GM21723 (cell line): ENCODE measurements around the gene GSC.
"Not testable (repeated sequence)": the region's sequence is repeated elsewhere in the genome, so short reads cannot be mapped to it uniquely, and the experiment has no call there.

Experiments used
- ATAC-seq: cut with Tn5 transposase; IDR thresholded peaks from one replicate; pipeline ENCODE4 v1.9.1; 2021; ENCODE audit warnings: mild to moderate bottlenecking, moderate library complexity; ENCODE audit not compliant: unreplicated experiment

The GSC gene

DNA sequence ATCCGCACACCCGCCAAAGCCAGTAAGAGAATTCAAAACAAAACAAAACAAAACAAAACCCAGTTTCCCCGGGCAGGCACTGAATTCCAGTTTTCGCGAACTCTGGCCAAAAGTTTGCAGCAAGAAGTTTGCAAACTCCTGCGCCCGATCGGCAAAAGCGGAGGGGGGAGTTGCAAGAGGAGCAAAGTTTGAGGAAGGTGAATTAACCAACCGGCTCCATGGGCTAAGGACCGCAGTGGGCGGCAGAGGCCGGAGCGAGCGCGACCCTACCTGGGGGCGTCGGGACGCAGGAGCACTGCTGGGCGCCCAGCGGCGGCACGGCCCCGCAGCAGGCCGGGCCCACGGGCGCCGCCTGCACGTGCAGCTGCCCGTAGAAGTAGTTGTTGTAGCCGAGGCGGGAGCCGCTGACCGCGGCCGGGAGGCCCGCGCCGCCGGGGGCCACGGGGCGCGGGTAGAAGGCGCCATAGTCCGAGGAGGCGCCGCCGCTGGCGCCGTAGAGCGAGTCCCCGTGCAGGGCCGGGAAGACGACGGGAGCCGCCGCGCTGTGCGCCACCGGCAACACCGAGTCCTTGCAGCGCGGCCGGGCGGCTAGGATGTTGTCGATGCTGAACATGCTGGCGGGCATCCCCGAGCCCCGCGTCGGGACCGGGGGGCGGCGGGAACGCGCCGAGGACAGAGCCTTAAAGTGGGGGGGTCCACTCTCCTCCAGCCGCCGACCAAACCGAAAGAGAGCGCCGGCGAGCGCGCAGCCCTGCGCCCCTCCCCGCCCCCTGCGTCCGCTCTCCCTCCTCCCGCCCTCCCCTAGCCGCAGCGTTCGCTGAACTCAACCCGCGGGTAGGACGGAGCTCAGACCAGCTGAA, at the start of gene GSC:
Gene GSC (minus strand): TSS at position 723 of the 860 bp plus-strand sequence. CDS start 98 bp downstream, at position 625.
- ATAC-seq: no peak

DNA sequence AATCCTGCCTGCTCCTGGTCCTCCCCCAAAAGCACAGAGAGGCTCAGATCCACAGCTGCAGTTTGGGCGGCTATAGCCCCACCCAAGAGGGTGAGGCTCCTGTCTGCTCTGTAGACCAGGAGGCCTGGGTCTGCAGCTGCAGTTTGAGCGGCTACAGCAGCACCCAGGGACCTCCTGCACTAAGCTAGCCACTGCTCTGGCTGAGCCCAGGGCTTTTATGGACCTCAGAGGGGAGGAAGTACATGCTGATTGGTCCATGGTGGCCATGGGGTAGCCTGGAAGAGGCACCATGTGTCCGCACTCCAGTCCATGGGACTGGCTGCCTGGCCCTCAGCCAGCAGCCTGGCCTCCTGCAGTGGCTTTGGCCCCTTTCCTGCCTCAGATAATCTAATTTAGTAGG, 49.6 kb upstream of the GSC start:
- ATAC-seq: no peak

DNA sequence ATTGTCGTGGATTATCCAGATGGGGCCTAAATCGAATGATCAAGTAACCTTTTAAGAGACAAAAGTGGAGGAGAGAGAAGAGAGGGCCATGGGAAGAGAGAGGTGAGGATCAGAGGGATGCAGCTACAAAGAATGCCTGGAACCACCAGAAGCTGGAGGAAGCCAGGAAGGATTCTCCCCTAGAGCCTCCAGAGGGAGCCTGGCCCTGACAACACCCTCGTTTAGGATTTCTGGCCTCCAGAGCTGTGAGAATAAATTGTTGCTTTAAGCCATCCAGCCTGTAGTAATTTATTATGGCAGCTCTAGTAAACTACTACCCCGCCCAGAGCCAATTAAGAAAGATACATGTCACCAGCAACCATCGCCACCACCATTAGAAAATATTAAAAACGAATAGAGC, 46.2 kb upstream of the GSC start:
- ATAC-seq: no peak

DNA sequence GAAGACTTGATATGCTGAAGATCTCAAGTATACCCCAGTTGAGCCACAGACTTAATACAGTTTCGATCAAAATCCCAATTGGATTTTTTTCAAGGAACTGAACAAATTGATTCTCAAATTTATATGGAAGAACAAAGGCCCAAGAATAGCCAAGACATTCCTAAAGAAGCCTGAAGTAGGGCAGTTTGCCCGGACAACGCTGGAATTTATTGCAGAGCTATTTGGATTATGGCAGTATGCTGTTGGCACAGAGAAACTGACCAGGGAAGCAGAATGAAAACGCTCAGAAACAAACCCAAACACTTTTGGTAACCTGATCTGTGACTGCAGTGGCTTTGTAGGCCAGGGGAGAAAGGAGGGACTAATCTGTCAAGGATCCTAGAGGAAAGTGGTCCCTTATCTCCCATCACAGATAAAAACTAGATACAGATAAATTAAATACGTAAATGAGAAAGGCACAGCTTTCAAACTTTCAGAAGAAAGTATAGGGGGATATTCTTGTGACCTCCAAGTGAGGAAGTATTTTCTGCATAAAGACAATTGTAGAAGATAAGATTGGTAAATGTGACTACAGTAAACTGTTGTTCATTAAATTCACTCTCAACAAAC, 35.9 kb upstream of the GSC start:
- ATAC-seq: no peak

DNA sequence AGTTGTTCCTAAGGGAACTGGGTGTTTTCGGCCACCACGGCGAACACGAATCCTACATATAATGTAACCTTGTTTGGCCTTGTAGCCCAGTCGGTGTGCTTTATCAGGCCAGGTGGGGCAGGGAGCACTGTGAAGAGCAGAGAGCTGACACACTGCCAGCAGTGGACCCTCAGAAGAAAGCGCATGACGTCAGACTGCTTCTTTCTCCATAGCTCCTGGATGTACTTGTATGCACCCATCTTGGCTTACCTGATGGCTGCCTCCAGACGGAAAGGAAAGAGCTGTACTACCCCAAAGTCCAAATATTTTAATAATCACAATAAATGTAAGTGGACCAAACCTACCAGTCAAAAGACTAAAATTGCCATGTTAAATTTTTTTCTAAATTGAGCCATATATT, 31.3 kb upstream of the GSC start:
- no peak for ATAC-seq

DNA sequence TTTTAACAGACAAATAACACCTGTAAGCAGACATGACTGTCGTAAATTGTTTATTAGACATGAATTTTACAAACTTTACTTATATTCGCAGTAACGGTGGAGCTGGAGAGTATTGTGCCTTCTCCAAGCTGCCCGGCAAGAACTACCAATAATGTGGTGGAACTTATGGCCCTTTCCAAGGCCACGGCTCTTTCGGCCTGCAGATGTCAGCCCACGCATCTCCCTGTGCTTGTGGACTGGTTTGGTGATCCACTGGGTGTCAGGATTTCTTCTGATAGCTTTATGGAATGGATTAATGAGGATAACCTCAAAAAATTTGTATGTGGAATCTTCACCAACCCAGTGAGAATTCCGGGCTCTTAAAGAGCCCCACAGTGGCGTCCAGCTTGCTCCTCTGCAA, 30.9 kb upstream of the GSC start:
- ATAC-seq: not testable (repeated sequence)

DNA sequence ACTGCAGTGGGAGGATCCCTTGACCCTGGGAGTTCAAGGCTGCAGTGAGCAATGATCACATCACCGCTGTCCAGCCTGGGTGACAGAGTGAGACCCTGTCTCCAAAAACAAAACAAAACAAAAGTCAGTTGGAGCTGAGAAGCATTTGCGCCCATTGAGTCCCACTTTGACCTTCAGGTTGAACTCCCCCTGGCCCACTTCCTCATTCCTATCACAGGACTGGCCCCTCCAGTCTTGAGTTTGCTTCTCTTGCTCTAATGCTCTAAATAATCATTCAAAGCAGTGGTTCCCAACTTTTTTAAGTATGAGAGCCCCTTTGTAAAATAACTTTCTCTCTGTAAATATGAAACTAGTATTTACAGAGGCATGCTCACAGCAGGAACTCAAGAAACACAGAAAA, 28.0 kb upstream of the GSC start:
- no peak for ATAC-seq

DNA sequence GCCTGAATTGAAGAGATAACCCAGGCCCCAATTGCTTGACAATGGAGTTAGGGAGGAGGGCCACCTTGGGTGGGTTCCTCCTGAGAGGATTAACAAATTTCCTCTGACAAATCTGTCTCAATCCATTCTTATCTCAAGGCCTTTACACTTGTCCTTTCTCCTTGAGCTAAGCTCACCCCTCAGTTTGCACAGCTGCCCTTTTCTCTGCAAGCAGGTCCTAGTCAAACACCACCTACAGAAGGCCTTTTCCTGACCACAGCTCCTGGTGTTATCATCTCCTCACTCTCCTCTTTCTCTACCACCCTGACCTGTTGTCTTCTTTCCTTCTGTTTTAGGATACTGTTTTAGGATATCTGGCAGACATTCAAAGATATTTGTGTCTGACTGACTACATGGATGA, 26.4 kb upstream of the GSC start:
- no peak for ATAC-seq

DNA sequence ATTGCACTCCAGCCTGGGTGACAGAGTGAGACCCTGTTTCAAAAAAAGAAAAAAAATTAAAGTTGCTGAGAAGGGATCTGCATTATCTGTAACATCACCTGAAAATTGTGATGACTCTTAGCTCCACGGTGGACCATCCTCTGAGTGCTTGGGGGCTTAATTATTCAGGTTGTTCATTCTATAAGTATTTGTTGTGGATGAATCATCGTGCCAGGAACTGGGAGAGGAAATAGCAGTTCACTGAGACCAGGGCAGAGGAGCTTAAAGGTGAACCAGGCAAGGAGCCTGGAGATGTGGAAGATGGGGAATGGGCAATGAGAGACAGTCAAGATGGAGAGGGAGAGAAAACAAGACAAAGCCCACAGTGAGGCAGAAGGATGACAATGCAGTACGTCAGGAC, 25.5 kb upstream of the GSC start:
- ATAC-seq: no peak

DNA sequence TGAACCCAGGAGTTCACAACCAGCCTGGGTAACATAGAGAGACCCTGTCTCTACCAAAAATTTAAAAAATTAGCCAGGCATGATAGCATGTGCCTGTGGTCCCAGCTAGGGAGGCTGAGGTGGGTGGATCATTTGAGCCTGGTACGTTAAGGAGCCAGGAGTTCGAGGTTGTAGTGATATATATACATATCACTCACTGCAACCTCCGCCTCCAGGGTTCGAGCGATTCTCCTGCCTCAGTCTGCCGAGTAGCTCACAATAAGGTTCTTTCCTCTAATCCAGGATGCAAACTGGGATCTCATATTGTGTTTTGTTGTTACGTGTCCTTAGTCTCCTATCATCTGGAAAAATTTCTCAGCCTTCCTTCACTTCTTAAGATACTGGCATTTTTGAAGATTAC, 24.0 kb upstream of the GSC start:
- no peak for ATAC-seq

DNA sequence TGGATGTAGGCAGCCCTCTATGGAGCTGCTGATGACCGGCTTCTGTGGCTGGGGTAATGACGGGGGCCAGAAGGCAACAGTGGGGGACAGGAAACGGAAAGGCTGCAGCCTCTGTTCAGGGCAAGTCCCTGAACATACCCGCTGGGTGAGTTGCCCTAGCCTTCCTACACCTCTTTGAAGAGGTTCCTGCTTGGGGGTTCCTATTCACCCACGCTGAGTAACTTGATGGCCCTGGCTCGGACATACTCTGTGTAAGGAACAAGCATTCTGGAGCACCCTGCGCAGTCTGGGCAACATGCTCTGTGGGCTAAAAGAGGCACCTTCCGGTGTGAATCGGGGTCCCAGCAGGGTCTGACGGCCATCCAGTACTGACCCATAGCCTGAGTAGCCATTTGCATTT, 17.7 kb upstream of the GSC start:
- ATAC-seq: no peak

DNA sequence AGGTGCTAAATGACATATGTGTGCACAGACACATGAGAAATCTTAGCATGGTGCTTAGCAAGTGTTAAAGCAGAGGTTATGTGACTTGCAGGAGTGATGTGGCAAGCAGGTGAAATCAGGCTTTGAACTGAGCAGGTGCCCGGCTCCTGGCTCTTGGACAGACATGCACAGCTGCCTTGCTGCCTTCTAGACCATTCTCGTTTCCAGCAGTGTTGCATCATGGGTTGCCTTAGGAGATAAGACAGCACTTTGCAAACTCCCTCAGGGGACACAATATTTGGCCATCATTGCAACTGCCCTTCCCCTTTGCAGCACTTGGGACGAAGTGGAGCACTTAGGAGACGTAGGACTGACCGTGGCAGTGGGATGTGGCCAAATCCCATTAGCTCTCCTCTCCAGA, 17.2 kb upstream of the GSC start:
- ATAC-seq: no peak

DNA sequence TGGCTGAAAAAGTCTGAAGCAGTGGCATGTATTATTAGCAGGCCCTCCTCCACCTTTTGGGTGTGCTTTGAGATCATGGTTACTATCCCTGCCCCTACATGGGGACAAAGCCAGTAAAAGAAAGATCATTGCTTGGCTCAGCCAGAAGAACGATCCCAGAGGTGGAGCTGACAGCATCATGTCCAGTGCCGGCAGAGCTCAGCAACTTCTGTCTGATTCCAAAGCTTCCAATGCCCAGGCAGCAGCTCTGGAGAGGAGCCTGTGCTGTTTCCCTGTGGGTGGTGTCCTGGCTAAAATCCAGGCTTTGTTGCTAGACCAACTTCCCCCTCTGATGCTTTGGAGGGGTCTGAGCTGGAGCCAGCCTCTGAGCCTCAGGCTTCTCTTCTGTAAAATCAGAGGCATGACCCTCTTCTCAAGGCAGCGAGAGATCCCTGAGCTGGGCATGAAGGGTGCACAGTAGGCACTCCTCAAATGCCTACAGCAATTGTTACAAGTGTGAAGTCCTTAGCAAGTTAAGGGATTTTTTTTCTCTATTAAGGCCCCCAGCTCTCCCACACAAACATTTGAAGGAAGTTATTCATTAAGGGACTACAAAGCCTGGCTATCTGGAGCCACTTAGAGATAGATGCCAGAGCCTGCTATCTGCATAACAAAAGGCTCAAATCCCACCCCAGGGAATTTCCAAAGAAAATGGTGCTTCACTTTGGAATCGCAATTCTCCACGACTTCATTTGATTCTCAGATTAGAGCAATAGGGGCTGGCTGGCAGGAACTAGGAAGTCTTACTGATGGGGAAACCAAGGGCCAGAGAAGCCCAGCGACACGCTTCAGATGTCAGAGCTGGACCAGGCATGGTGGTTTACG, 10.9 kb upstream of the GSC start:
- ATAC-seq: no peak

DNA sequence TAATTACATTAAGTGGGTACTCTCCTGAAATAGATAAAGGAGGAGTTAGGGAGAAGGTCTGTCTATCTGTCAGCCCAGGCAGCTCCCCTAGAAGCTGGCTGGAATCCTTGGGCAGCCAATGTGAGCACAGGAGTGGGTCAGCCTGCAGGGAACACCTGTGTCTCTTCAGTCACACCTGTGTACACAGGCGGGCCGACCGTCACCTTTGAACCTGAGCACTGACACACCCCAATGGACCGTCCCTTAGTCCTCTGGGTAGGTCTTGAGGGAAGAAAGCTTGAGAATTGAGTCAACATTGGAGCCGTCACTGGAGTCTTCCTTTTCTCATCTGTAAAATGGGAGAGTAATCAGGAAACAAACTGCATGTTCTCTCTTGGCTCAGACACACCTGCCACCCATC, 9.8 kb upstream of the GSC start:
- no peak for ATAC-seq

DNA sequence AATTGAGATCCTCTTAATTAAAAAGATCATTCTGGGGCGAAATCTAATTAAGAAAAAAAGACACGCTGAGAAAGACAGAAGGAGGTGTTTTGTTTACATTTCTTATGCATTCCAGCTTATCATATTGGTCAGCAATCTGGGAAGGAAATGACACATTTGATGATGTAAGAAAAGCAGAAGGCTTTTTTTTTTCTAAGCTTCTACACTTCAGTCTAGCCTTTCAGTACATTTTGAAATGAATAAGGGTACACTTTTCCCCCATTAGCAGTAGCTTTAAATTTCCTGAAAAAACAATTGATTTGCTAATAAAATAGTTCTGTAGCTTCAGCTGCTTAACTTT, 5.9 kb upstream of the GSC start:
- ATAC-seq: no peak

DNA sequence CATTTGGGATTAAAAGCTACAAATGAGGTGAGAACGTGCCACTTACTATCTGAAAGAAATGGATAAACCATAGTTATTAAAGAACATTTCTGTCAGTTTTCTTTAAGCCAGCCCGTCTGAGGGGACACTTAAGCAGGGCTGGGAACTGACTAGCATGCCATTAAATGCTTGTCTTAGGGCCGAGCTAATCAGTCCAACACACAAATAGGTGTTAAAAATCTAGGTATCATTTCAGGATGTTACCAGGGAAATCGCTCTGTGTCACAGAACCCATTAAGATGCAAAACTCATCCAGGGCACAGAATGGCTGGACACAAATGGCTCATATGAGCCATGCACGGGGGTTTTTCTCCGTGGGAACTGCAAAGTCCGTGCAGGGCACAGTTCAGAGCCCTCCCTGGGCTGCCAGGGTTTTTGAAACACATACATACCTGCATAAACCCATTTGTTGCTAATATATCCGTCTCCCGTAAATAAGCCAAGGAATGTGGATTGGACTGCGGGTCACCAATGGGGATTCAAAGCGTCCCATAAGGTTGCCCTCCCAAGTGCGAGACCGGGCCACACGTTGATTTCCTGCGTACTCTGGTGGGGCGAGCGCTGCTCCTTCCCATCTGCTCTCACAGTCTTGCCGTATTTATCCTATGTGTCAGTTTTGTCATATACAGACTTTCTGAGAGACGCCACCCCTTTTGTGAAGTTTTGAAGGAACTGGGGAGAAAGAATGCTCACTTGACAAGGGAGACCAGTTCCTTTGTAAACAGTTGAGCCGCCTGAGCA, 5.4 kb upstream of the GSC start:
- no peak for ATAC-seq

DNA sequence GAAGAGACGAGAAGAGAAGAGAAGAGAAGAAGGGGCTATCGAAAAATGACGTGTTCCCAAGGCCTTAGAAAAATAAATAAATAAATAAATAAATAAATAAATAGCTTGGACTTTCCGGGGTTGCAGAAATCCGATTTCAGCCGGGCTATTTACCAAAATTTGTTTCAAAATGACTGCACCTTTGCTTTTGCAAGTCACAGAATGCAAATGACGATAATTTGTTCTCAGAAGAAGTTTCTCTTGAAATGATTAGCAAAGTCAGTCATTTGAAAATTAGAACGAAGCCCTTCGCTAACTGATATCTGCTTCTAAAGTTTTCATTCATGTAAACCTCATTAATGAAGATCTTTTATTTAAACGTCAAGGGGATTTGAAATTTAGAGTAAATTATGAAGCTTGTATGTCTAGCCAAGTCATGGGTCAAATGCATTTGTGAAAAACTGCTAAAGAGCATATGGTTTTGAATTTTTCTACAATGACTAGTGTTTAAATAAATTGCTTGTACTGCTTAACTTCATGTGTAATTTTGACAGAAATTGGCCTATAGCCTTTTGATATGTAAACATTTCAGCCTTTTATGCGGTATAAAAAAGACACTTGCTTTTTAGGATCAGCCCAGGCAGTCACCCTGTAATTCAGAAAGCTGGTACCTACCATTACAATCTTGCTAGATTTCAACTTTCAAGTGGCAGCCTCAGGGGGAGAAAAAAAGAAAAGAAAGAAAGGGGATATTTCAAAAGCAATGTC, 4.6 kb upstream of the GSC start:
- ATAC-seq: no peak

DNA sequence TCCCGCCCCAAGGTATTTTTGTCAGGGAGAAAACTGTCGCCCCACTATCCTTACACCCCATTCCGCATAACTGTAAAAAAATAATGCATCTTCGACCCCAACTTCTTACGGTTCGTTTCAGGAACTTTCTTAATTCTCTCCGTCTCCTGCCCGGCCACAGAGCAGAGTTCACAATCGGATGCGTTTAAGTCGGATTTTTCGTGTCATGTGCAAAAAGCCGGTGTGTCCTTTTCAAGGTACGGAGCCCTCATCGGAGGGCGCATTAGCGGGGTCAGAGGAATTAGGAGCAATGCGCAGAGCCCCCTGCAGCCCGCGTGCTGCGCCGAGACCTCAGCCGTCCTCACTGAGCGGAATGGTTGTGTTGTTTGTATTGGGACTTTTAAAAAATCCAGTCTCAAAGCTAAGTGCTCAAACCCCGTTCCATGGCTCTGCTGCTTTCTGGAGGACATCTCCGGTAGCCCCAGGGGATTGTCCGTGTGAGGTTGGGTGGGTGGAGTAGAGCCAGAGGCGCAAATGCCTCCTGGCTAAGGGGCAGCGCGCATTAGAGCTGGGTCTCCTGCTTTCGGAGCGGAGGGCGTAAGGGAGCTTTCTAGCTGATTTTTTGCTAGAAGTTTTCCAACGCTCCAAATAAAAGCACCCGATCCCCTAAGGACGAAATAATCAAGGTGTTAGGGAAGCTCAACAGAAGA, 3.9 kb upstream of the GSC start:
- no peak for ATAC-seq

DNA sequence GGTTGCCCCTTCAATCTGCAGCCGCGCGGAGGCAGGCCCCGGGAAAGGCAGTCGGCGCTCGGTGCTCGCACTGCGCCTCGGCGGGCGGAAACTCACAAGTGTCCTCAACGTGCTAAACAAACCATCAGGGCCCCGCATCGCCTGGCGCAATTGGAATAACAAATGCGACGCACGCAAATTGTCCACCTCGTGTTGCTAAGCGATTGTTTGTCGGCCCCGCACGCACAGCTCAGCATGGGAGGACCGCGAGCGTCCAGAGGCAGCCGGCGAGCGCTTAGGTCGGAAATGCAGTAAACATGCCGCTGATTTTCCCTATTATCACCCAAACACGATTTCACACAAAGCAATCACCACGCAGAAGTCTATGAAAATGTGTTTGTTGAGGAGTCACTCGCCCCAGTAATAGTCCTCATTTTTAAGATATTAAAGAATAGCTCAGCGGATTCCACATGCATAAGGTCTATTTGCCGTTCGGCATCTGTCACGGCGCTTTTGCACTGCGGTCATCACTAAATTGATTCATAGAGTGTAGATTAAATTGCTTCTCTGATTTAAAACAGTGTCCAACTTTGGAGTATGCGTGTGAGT, 3.2 kb upstream of the GSC start:
- ATAC-seq: no peak
